SU-DHL-6 (cell line): ENCODE data around the gene NOS1.

ENCODE experiments used
- CTCF ChIP-seq: fragments of 200-600 bp; sonication (generic); IDR thresholded peaks from one replicate; pipeline ENCODE4 v1.5.1; 2017; ENCODE audit warnings: antibody characterized with exemption, mild to moderate bottlenecking, low read length, moderate library complexity; ENCODE audit not compliant: insufficient read depth, poor library complexity, severe bottlenecking
- EZH2phosphoT487 ChIP-seq: fragments of 200-600 bp; sonication (generic), shearing (Covaris generic); conservative IDR thresholded peaks from 2 replicates; pipeline ENCODE4 v1.6.1; 2018; ENCODE audit warnings: mild to moderate bottlenecking, antibody characterized with exemption, low read length, moderate library complexity, mixed read lengths

GRCh38 chr12:117387832-117388231 is 26.4 kb upstream of the NOS1 start:
- TF ChIP-seq EZH2phosphoT487 (no peak), CTCF (no peak)
